Activated naive CD4-positive, alpha-beta T cell (primary cell): ENCODE results near the gene ANO1.

ENCODE experiments used
- DNase-seq, 4 experiments: peaks; one replicate each; lab custom pipeline; 2025; lab: John Stamatoyannopoulos, UW

Gene ANO1

GRCh38 chr11:70097783-70098563 is 19.9 kb downstream of the ANO1 start:
- DNase-seq = no peak

GRCh38 chr11:70098936-70099335 is 20.8 kb downstream of the ANO1 start:
- DNase-seq = no peak

- DNase-seq = no peak
These were observed 21.6 kb downstream of the ANO1 start for GRCh38 chr11:70099578-70100279.

GRCh38 chr11:70100280-70100603 is 22.1 kb downstream of the ANO1 start:
- no peak for DNase-seq

- no peak for DNase-seq
These were observed 22.7 kb downstream of the ANO1 start for GRCh38 chr11:70100791-70101190.

- no peak for DNase-seq
These were observed 25.3 kb downstream of the ANO1 start for GRCh38 chr11:70103256-70103975.

GRCh38 chr11:70104419-70104818 is 26.3 kb downstream of the ANO1 start:
- DNase-seq = no peak

- DNase-seq = no peak
These were observed 26.8 kb downstream of the ANO1 start for GRCh38 chr11:70104961-70105360.

- no peak for DNase-seq
These were observed 27.2 kb downstream of the ANO1 start for GRCh38 chr11:70105369-70105754.

- DNase-seq = no peak
These were observed 27.8 kb downstream of the ANO1 start for GRCh38 chr11:70105755-70106571.

- DNase-seq = no peak
These were observed 28.6 kb downstream of the ANO1 start for GRCh38 chr11:70106757-70107156.

GRCh38 chr11:70107191-70107590 is 29.1 kb downstream of the ANO1 start:
- no peak for DNase-seq

- DNase-seq = no peak
These were observed 29.6 kb downstream of the ANO1 start for GRCh38 chr11:70107756-70108155.

GRCh38 chr11:70108250-70108649 is 30.1 kb downstream of the ANO1 start:
- no peak for DNase-seq

GRCh38 chr11:70109006-70109405 is 30.9 kb downstream of the ANO1 start:
- no peak for DNase-seq

- DNase-seq = no peak
These were observed 31.8 kb downstream of the ANO1 start for GRCh38 chr11:70109903-70110302.

- DNase-seq = no peak
These were observed 32.5 kb downstream of the ANO1 start for GRCh38 chr11:70110538-70111055.

GRCh38 chr11:70111269-70112016 is 33.3 kb downstream of the ANO1 start:
- DNase-seq = no peak

- no peak for DNase-seq
These were observed 33.9 kb downstream of the ANO1 start for GRCh38 chr11:70112017-70112434.

- no peak for DNase-seq
These were observed 35.7 kb downstream of the ANO1 start for GRCh38 chr11:70113801-70114200.

GRCh38 chr11:70115778-70116177 is 37.7 kb downstream of the ANO1 start:
- no peak for DNase-seq
